HEK293T (cell line): ENCODE data around the gene PSTPIP1.

Experiments used
- CTCF ChIA-PET: fragments of 350-600 bp; formaldehyde crosslinking; extraction: SDS; loops from one replicate; lab custom pipeline; 2021; ENCODE audit warnings: antibody characterized with exemption, inconsistent platforms; lab: Yijun Ruan, JAX
- POLR2A ChIA-PET: fragments of 350-600 bp; formaldehyde crosslinking; extraction: SDS; loops from one replicate; lab custom pipeline; 2020; ENCODE audit warnings: antibody characterized with exemption, inconsistent platforms; lab: Yijun Ruan, JAX
- DNase-seq: peaks from one replicate; pipeline ENCODE4 v3.0.0; 2012; ENCODE audit warnings: mixed read lengths; ENCODE audit errors: extremely low spot score
- ARNT ChIP-seq: fragments of 450-650 bp; IDR thresholded peaks from 2 replicates; pipeline ENCODE4 v1.6.1; 2017; ENCODE audit warnings: mild to moderate bottlenecking
- BHLHE40 ChIP-seq: fragments of 450-650 bp; IDR thresholded peaks from 2 replicates; pipeline ENCODE4 v1.6.1; 2016; ENCODE audit warnings: mild to moderate bottlenecking, moderate library complexity, borderline replicate concordance
- CTBP1 ChIP-seq: fragments of 450-650 bp; IDR thresholded peaks from 2 replicates; pipeline ENCODE4 v1.6.1; 2016; ENCODE audit warnings: borderline replicate concordance
- ELF4 ChIP-seq: fragments of 450-650 bp; IDR thresholded peaks from 2 replicates; pipeline ENCODE4 v1.6.1; 2017; ENCODE audit warnings: antibody characterized with exemption
- FOXK2 ChIP-seq: fragments of 450-650 bp; IDR thresholded peaks from 2 replicates; pipeline ENCODE4 v1.6.1; 2016; ENCODE audit warnings: mild to moderate bottlenecking
- FOXM1 ChIP-seq: fragments of 450-650 bp; IDR thresholded peaks from 2 replicates; pipeline ENCODE4 v1.6.1; 2017; ENCODE audit warnings: mild to moderate bottlenecking, borderline replicate concordance
- HDGF ChIP-seq: fragments of 450-650 bp; IDR thresholded peaks from 2 replicates; pipeline ENCODE4 v1.6.1; 2017; ENCODE audit warnings: antibody characterized with exemption, borderline replicate concordance
- L3MBTL2 ChIP-seq: fragments of 450-650 bp; conservative IDR thresholded peaks from 2 replicates; pipeline ENCODE4 v1.6.1; 2016; ENCODE audit warnings: mild to moderate bottlenecking
- LEF1 ChIP-seq: fragments of 450-650 bp; IDR thresholded peaks from 2 replicates; pipeline ENCODE4 v1.6.1; 2017; ENCODE audit warnings: mild to moderate bottlenecking, borderline replicate concordance
- NFRKB ChIP-seq: fragments of 450-650 bp; IDR thresholded peaks from 2 replicates; pipeline ENCODE4 v1.6.1; 2016; ENCODE audit warnings: mild to moderate bottlenecking, moderate library complexity
- PKNOX1 ChIP-seq: fragments of 450-650 bp; IDR thresholded peaks from 2 replicates; pipeline ENCODE4 v1.6.1; 2016
- SP1 ChIP-seq: fragments of 450-650 bp; IDR thresholded peaks from 2 replicates; pipeline ENCODE4 v1.6.1; 2017
- SUZ12 ChIP-seq: fragments of 450-650 bp; IDR thresholded peaks from 2 replicates; pipeline ENCODE4 v1.6.1; 2016; ENCODE audit warnings: mild to moderate bottlenecking
- TARDBP ChIP-seq: fragments of 450-650 bp; IDR thresholded peaks from 2 replicates; pipeline ENCODE4 v1.6.1; 2016
- ZNF384 ChIP-seq: fragments of 450-650 bp; IDR thresholded peaks from 2 replicates; pipeline ENCODE4 v1.6.1; 2016

PSTPIP1 gene

GRCh38 chr15:77081971-77082370, 87.0 kb downstream of the PSTPIP1 start:
- ChIA-PET CTCF (no interaction called here), POLR2A (interaction anchor here (1.4 kb wide), 1 partner anchor 11 kb away, joined by 8 read pairs; the partner anchor contains the start of gene TSPAN3)
- TF ChIP-seq ARNT, result no peak
- no peak for TF ChIP-seq L3MBTL2
- DNase-seq, result no peak

GRCh38 chr15:77083381-77084160, 88.6 kb downstream of the PSTPIP1 start:
- peak; percentile 76 for DNase-seq
- CTCF ChIA-PET, result no interaction called here
- TF ChIP-seq L3MBTL2 (peak; percentile 9; the same call in 1 of the 2 replicates), HDGF (no peak), PKNOX1 (0 out of 2 replicates have a peak, but pooled peaks have one; percentile 2)
- POLR2A ChIA-PET, result no interaction called here

GRCh38 chr15:77084436-77084835, 89.5 kb downstream of the PSTPIP1 start:
- ChIA-PET CTCF (interaction anchor here (0.6 kb wide), 1 partner anchor 934 kb away, joined by 3 read pairs; no protein-coding TSS in a partner anchor), POLR2A (interaction anchor here (1.0 kb wide), 1 partner anchor 13 kb away, joined by 3 read pairs; no protein-coding TSS in a partner anchor)
- TF ChIP-seq ARNT, result no peak
- no peak for TF ChIP-seq SUZ12
- no peak for TF ChIP-seq LEF1
- no peak for TF ChIP-seq CTBP1
- no peak for TF ChIP-seq HDGF
- TF ChIP-seq BHLHE40, result no peak
- no peak for TF ChIP-seq PKNOX1
- TF ChIP-seq NFRKB, result no peak
- no peak for TF ChIP-seq FOXK2
- no peak for TF ChIP-seq ELF4
- no peak for DNase-seq

GRCh38 chr15:77085297-77085696, 90.4 kb downstream of the PSTPIP1 start:
- POLR2A ChIA-PET, result interaction anchor here (1.0 kb wide), 1 partner anchor 14 kb away, joined by 3 read pairs; no protein-coding TSS in a partner anchor
- no peak for DNase-seq
- TF ChIP-seq L3MBTL2 (no peak), TARDBP (no peak), ZNF384 (no peak), LEF1 (no peak), HDGF (no peak), ARNT (no peak), FOXM1 (no peak), SP1 (no peak), NFRKB (no peak), ELF4 (no peak), CTBP1 (no peak), FOXK2 (no peak)
- CTCF ChIA-PET, result no interaction called here
